UCSD-AML1 (cell line): Measurements from ENCODE around the gene KIF19.
A peak's percentile ranks its signal among the peaks of the same experiment; 100 is the strongest.
"Not testable (repeated sequence)": the region's sequence is repeated elsewhere in the genome, so short reads cannot be mapped to it uniquely, and the experiment has no call there.

Source experiments
- DNase-seq: peaks from one replicate; lab custom pipeline; 2025; ENCODE audit not compliant: unreplicated experiment; lab: John Stamatoyannopoulos, UW

The KIF19 gene

DNA sequence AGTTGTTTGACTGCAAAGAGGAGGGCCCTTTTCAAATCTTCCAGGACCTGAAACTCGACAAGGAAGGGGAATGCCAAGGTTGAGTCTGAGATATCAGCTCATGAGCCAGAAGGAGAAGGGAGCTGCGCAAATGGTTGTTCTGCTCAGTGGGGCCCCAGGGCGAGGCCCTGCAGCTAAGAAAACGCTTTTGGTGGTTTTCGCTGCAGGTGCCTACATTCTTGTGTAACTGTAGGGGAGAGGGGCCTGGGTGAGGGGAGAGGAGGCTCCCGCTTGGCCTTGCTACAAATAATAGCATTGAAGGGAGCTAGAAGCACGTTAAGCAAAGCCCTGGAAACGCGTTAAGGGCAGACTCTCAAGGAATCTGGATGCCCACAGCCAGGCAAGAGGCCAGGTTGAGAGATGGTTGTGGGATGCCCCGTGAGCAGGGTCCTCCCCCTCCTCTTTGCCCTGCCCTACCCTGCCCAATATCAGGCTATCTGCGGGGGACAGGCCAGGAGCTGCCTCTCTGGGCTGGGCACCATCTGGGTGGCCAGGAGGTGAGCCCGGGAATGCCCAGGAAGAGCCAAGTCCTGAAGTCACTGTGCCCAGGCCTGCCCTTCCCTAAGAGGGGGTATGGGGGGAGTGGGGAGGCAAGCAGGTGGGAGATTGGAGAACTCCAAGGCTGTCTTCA lies 63.2 kb downstream of the KIF19 start:
- no peak for DNase-seq

DNA sequence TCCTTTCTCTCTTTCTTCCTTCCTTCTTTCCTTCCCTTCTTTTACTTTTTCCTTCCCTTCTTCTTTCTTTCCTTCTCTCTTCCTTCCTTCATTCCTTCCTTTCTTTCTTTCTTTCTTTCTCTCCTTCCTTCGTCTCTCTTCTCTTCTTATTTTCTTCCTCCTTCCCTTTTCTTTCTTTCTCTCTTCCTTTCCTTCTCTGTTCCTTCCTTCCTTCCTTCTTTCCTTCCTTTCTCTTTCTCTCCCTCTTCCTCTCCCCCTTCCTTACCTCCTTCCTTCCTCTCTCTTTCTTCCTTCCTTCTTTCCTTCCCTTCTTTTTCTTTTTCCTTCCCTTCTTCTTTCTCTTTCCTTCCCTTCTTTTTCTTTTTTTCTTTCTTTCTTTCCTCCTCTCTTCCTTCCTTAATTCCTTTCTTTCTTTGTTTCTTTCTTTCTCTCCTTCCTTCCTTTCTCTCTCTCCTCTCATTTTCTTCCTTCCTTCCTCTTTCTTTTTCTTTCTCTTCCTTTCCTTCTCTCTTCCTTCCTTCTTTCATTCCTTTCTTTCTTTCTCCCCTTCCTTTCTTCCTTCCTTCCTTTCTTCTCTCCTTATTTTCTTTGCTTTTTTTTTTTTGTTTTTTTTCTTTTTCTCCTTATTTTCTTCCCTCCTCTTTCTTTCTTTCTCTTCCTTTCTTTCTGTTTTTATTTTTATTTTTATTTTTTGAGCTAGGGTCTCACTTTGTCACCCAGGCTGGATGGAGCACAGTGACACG lies 64.1 kb downstream of the KIF19 start:
- DNase-seq: no peak

- DNase-seq: no peak
Observed at GRCh38 chr17:74390680-74391653, 64.9 kb downstream of the KIF19 start.

DNA sequence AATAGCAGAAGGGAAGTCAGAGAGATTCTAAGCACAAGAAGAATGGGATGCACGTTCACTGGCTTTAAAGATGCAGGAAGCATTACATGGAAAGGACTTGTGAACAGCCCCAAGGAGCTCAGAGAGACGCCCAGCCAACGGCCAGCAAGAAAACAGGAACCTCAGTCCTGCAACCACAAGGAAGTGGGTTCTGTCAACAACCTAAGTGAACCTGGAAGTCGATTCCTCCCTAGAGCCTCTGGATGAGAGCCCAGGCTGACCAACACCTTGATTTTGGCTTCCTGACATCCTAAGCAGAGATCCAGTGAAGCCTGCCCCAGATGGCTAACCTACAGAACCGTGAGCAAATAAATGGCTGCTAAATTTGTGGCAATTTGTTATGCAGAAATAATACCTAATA lies 65.7 kb downstream of the KIF19 start:
- peak; percentile 52 for DNase-seq

DNA sequence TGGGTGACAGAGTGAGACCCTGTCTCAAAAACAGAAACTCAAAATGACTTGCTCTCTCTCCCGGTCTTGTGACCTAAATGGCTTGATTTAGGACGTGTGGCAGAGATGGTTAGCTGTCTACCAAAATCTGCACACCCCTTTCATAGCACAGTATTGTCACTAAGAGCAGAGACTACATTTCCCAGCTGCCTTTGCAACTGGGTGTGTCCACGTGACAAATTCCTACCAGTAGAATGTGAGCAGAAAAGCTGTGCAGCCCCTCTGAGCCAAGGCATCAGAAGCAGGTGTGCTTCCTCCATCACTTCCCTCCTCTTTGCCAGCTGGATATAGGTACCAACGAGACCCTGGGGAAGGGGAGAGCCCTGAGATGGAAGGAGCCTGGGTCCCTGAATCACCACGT lies 66.8 kb downstream of the KIF19 start:
- DNase-seq: no peak

DNA sequence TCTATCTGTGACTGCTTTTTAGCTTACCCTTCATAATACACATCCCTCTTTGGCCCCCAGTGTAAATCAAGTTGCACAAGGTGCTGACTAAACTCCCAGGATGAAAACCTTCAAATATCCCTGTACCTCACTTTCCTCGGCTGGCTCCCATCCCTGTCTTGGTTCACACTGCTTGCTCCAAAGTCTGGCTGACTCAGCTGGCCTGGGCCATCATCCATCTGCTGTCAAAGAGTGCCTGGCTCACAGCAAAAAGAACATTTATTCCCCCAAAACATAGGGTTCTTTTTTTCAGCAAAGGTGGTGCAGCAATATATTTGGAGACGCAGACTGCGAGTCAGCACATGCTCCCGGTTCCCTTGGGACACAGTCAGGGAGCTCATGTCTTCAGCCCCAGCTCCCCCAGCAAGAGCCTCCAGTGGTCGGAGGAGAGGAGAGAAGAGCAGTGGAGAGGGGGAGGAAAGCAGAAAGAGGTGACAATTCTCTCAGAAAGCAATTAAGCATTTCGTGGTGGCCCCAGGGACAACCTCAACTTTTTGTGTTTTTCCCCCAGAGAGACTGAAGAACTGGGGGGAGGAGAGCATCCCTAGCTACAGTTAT lies 67.4 kb downstream of the KIF19 start:
- no peak for DNase-seq

DNA sequence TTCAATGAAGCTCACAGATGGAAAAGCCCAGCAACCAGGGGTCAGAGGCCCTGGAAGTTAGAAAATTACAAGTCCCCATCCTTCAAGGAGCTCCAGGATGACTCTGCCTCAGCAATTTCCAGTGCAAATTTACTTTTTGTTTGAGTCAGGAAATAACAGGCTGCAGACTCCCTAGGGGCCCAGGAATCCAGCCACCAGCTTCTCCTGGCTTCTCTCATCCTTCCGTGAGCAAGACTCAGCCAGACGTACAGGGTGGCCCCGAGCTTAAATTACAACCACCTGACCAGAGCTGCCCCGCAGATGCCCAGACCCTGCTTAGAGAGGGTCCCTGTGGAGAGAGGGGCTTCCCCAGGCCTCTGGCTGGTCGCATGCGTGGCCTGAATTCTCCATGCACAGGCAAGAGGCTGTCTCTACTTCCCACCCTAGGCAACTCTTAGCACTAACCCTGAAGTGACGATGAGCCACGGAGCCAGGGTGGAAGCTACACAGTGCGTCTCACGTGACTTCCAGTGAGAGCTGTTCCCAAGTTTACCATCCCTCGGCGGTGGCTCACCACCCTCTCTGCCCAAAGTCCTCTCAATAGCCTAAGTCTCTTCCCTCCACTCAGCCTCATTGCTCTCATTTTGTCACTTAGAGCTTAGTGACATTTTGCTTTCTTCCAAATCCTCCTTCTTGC lies 68.4 kb downstream of the KIF19 start:
- DNase-seq: no peak

GRCh38 chr17:74394977-74395376 lies 69.0 kb downstream of the KIF19 start:
- peak; percentile 25 for DNase-seq

- no peak for DNase-seq
Observed at GRCh38 chr17:74396567-74396966, 70.5 kb downstream of the KIF19 start.

- no peak for DNase-seq
Observed at GRCh38 chr17:74402048-74402447, 76.0 kb downstream of the KIF19 start.

DNA sequence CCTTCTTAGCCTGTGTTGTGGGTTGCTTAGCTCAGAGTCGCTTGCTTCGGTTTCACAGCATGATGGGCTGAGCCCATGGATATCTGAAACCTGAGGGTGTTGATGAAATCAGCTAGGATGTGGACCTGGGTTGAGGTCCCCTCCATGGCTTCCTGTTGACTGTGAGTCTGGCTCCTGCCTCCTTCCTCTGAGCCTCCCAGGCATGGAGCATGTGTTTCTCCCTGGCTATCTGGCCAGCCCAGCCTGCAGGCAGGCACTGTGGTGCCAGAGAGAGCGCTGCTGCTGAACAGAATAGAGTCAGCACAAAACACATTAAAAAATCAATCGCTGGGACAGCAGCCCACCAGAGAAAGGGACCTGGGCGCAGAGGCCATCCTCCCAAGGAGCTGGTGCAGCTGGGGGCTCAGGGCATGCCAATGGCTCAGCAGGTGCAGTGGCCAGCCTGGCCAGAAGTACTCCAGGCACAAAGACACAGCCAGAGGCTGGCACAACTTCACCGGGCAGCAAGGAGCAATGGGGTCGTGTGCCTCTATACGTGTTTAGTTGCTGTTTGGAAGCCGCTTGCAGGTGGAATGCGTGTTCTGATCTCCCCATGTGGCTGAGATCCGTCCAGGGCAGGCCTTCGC lies 77.6 kb downstream of the KIF19 start:
- DNase-seq: peak; percentile 52

DNA sequence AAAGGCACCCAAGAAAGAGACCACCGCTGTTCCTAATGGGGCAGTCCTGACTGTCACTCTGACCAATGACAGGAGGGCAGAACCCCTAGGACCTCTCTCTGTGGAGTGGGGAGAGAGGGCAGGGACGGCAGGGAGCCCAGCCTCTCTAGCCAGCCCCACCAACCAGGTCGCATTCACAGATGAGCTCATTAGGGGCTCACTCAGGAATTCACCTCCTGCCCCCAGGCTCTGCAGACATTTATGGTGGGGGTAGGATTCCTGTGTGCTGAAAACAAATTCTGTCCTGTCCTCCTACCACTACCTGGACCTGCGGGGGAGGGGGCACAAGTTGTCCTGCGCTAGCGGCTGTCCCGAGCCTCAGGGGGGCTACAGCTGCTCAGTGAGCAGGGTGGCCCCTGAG lies 78.2 kb downstream of the KIF19 start:
- no peak for DNase-seq

DNA sequence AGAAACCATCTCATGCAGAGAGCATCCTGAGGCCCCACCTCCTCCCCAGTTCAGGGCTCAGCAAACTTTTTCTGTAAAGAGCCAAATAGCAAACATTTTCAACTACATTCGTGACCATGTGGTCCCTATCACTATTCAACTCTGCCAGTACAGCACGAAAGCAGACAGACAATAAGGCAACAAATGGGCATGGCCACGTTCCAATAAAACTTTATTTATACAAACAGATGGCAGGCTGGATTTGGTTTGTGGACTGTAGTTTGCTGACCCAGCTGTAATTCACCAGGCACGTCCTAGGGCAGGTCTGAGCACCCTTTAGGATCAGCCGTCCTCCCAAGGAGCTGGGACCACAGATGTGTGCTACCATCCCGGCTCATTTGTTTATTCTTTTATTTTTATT lies 78.8 kb downstream of the KIF19 start:
- no peak for DNase-seq

DNA sequence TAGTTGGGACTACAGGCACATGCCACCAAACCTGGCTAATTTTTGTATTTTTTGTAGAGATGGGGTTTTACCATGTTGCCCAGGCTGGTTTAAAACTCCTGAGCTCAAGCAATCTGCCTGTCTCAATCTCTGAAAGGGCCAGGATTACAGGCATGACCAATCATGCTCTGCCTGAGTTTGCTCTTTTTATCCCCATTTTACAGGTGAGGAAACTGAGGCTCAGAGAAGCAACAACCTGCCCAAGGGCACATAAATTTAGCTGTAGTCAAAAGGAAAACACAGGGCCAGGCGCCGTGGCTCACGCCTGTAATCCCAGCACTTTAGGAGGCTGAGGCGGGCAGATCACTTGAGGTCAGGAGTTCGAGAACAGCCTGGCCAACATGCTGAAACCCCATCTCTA lies 79.3 kb downstream of the KIF19 start:
- DNase-seq: not testable (repeated sequence)
